IMR-90 (cell line): ENCODE results near the gene COQ10A.

ENCODE experiments used
- BHLHE40 ChIP-seq: fragments of 150-350 bp; IDR thresholded peaks from 2 replicates; pipeline ENCODE4 v1.6.1; 2016; ENCODE audit warnings: mild to moderate bottlenecking, low read depth, low read length
- CEBPB ChIP-seq: IDR thresholded peaks from 2 replicates; pipeline ENCODE4 v1.6.1; 2012; ENCODE audit warnings: low read depth, low read length, improper control_type of control experiment
- CHD1 ChIP-seq: IDR thresholded peaks from 2 replicates; pipeline ENCODE4 v1.6.1; 2012; ENCODE audit warnings: low read depth, low read length, improper control_type of control experiment
- FOS ChIP-seq: fragments of 150-350 bp; IDR thresholded peaks from 2 replicates; pipeline ENCODE4 v1.6.1; 2016; ENCODE audit warnings: low read depth, low read length
- MAFK ChIP-seq: IDR thresholded peaks from 2 replicates; pipeline ENCODE4 v1.6.1; 2012; ENCODE audit warnings: low read depth, low read length, improper control_type of control experiment
- MAZ ChIP-seq: IDR thresholded peaks from 2 replicates; pipeline ENCODE4 v1.6.1; 2012; ENCODE audit warnings: low read depth, mild to moderate bottlenecking, low read length, improper control_type of control experiment, moderate library complexity, borderline replicate concordance
- NFE2L2 ChIP-seq: fragments of 150-350 bp; IDR thresholded peaks from 2 replicates; pipeline ENCODE4 v1.6.1; 2016; ENCODE audit warnings: low read depth, mild to moderate bottlenecking, low read length
- POLR2A ChIP-seq: IDR thresholded peaks from 2 replicates; pipeline ENCODE4 v1.6.1; 2012; ENCODE audit warnings: mild to moderate bottlenecking, low read depth, low read length
- RFX5 ChIP-seq: IDR thresholded peaks from 2 replicates; pipeline ENCODE4 v1.8.0; 2012; ENCODE audit warnings: low read depth, mild to moderate bottlenecking, low read length, moderate library complexity
- SMC3 ChIP-seq: fragments of 150-350 bp; IDR thresholded peaks from 2 replicates; pipeline ENCODE4 v1.6.1; 2016; ENCODE audit warnings: low read depth, mild to moderate bottlenecking, antibody characterized with exemption, low read length, moderate library complexity
- TF ChIP-seq, protein P1 (sequence below): conservative IDR thresholded peaks from 2 replicates; pipeline ENCODE4 v1.5.1; 2012; ENCODE audit warnings: mild to moderate bottlenecking, low read depth, low read length, improper control_type of control experiment
- TF ChIP-seq, protein P2 (sequence below): fragments of 150-350 bp; IDR thresholded peaks from 2 replicates; pipeline ENCODE4 v1.6.1; 2017; ENCODE audit warnings: mild to moderate bottlenecking, antibody characterized with exemption, low read length, low read depth

DNA sequence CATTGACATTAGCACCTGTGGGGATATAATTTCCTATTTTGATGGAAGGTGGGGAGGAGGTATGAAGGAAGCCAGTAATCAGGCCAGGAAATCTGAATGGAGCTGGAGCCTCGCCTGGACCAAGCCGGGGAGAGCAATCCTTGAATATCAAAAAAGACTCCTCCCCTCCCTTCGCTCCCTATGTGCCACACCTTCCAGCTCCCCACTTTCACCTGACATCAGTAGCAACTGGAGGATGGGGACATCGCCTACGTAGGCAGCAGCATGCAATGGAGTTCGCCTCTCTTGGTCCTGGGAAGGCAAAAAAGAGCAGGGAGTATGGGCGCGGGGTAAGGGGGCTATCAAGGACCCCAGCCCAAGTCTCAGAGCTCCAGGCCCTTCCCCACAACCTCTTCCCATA lies 9.7 kb upstream of the COQ10A start:
- TF ChIP-seq CHD1 (no peak), RFX5 (no peak), NFE2L2 (no peak), BHLHE40 (no peak), POLR2A (no peak), MAZ (no peak), FOS (no peak), MAFK (no peak), SMC3 (no peak), CEBPB (no peak)
- TF ChIP-seq, protein P1, sequence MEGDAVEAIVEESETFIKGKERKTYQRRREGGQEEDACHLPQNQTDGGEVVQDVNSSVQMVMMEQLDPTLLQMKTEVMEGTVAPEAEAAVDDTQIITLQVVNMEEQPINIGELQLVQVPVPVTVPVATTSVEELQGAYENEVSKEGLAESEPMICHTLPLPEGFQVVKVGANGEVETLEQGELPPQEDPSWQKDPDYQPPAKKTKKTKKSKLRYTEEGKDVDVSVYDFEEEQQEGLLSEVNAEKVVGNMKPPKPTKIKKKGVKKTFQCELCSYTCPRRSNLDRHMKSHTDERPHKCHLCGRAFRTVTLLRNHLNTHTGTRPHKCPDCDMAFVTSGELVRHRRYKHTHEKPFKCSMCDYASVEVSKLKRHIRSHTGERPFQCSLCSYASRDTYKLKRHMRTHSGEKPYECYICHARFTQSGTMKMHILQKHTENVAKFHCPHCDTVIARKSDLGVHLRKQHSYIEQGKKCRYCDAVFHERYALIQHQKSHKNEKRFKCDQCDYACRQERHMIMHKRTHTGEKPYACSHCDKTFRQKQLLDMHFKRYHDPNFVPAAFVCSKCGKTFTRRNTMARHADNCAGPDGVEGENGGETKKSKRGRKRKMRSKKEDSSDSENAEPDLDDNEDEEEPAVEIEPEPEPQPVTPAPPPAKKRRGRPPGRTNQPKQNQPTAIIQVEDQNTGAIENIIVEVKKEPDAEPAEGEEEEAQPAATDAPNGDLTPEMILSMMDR, result no peak
- TF ChIP-seq, protein P2, sequence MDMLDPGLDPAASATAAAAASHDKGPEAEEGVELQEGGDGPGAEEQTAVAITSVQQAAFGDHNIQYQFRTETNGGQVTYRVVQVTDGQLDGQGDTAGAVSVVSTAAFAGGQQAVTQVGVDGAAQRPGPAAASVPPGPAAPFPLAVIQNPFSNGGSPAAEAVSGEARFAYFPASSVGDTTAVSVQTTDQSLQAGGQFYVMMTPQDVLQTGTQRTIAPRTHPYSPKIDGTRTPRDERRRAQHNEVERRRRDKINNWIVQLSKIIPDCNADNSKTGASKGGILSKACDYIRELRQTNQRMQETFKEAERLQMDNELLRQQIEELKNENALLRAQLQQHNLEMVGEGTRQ, result no peak
